ENCODE results near the gene PLPP6.
A peak's percentile ranks its signal among the peaks of the same experiment; 100 is the strongest.

The PLPP6 gene

DNA sequence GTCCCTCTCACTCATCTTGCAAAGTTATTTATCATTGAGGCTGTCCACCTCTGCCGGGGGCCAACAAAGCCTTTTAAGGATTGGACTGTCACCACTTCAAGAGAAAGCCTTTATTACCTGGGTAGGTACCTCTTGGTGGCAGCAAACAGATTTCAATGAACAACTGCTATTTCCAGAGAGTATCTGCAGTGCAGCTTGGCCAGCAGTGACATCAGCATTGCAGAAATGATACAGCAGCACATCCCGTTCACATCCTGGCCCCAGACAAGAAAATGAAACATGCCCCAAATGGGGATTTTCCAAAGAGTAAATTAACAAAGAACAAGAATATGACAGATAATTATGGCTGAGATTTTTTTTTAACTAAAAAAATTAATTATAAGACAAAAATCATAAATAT, 6.5 kb downstream of the PLPP6 start:
- H3K27me3 ChIP-seq (ENCODE audit: low read depth) = no peaks in the 10 kb centered on the region
- no peak overlapping the region for H3K4me3 ChIP-seq
- H3K4me1 ChIP-seq = peaks cover 28% of the 10 kb centered on the region
- H3K36me3 ChIP-seq (replicated peaks) = no peaks in the 10 kb centered on the region
- in situ Hi-C loops (cut with MboI; ENCODE audit: low sequenced_read_pairs) = no loop called here
- no peaks in the 10 kb centered on the region for H3K9me3 ChIP-seq
- DNase-seq (ENCODE audit: low spot score in 2 of 2) = no peak

DNA sequence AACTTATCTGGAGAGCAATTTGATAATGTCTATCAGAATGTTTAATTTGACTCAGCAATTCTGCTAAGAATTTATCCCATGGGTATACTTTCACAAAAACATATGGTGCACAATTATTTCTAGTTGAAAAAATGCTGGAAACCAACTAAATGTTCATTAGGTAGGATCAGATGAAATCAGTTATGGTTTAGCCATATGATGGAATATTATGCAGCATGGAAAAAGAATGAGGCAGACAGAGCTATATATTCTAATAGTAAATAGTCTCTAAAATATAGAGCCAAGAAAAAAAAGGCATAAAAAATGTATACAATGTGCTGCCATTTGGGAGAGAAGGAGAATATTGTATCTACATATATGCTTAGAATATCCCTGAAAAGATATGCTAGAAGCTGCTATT, 7.8 kb downstream of the PLPP6 start:
- Histone ChIP-seq H3K4me1 (peaks cover 22% of the 10 kb centered on the region), H3K4me3 (no peak overlapping the region), H3K9me3 (no peaks in the 10 kb centered on the region), H3K36me3 (replicated peaks) (no peaks in the 10 kb centered on the region), H3K27me3 (ENCODE audit: low read depth) (no peaks in the 10 kb centered on the region)
- no peak for DNase-seq (ENCODE audit: low spot score in 2 of 2)
- in situ Hi-C loops (cut with MboI; ENCODE audit: low sequenced_read_pairs) = no loop called here

DNA sequence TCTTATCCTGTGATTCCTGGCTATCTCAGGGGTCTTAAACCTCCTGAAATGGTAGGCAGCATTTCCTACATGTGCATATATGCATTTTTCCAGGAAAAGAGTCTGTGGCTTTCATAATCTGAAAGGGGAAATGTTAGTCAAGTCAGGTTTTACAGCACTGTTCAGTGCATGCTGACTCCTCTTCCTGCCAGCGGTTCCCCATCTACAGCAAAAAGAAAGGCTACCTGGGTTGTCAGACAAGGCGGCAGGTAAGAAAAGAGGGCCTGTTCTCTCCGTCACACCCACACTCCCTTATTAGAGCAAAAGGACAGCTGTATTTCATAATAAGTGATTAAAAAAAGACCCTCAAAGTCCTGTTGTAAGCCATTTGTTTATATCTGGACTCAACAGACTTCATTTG, 8.5 kb downstream of the PLPP6 start:
- H3K27me3 ChIP-seq (ENCODE audit: low read depth) = no peaks in the 10 kb centered on the region
- no peaks in the 10 kb centered on the region for H3K36me3 ChIP-seq (replicated peaks)
- no peaks in the 10 kb centered on the region for H3K9me3 ChIP-seq
- in situ Hi-C loops (cut with MboI; ENCODE audit: low sequenced_read_pairs) = no loop called here
- H3K4me3 ChIP-seq = no peak overlapping the region
- peaks cover 16% of the 10 kb centered on the region for H3K4me1 ChIP-seq
- DNase-seq (ENCODE audit: low spot score in 2 of 2) = no peak

DNA sequence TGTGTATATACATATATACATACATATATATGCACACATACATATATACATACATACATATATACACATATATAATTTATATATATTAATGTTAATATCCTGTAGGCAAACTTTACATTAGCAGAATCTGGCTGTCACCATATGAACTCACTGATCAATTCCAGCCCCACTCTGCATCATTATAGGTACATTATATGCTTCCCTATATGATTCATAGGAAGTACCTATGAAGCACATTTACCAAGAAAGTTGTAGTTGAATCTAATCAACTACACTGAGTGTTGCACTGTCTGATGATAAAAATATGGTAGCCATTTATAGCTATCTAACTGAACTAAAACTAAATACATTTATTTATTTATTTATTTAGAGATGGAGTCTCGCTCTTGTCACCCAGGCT, 9.6 kb downstream of the PLPP6 start:
- no peaks in the 10 kb centered on the region for H3K9me3 ChIP-seq
- DNase-seq (ENCODE audit: low spot score in 2 of 2) = no peak
- H3K4me1 ChIP-seq = peaks cover 12% of the 10 kb centered on the region
- H3K36me3 ChIP-seq (replicated peaks) = no peaks in the 10 kb centered on the region
- H3K4me3 ChIP-seq = no peak overlapping the region
- in situ Hi-C loops (cut with MboI; ENCODE audit: low sequenced_read_pairs) = no loop called here
- no peaks in the 10 kb centered on the region for H3K27me3 ChIP-seq (ENCODE audit: low read depth)

DNA sequence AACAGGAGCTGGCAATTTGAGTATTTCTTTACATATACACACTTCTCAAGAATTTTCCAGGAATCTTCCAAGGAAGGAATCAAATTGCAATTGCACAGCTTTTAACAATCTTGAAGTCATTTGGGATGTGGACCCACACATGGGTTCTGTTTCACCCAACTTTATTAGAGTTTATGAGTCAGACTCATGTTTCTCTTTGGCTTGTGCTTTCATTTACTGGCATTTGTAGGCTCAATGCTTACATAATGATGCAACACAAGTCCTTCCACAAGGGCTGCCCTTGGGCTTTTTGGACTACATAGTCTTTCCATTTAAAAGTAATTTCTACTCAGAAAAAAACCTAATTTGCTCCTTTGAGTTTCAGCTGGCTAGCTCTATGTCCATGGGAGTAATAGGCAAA, 12.7 kb downstream of the PLPP6 start:
- no peak for DNase-seq (ENCODE audit: low spot score in 2 of 2)
- no peak overlapping the region for H3K4me3 ChIP-seq
- H3K27me3 ChIP-seq (ENCODE audit: low read depth) = no peaks in the 10 kb centered on the region
- H3K9me3 ChIP-seq = no peaks in the 10 kb centered on the region
- H3K36me3 ChIP-seq (replicated peaks) = no peaks in the 10 kb centered on the region
- peaks cover 21% of the 10 kb centered on the region for H3K4me1 ChIP-seq
- in situ Hi-C loops (cut with MboI; ENCODE audit: low sequenced_read_pairs) = no loop called here

DNA sequence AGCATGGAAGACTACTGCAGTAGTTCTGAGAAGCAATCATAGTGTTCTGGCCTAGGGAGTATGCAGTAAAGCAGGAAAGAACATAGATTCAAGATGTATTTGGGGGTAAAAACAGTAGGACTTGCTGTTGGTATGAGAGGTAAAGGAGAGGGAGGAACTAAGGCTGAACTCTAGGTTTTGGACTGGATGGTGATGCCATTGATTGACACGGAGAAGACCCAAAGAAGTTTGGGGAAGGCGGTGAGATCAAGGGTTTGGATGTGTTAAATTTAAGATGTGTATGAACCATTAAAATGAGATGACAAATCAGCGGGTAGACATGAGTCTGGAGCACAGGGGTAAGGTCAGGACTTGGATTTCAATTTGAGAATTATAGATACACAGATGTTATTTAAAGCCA, 15.3 kb downstream of the PLPP6 start:
- H3K36me3 ChIP-seq (replicated peaks) = no peaks in the 10 kb centered on the region
- in situ Hi-C loops (cut with MboI; ENCODE audit: low sequenced_read_pairs) = no loop called here
- peaks cover 19% of the 10 kb centered on the region for H3K4me1 ChIP-seq
- no peak for DNase-seq (ENCODE audit: low spot score in 2 of 2)
- no peak overlapping the region for H3K4me3 ChIP-seq
- no peaks in the 10 kb centered on the region for H3K9me3 ChIP-seq
- H3K27me3 ChIP-seq (ENCODE audit: low read depth) = no peaks in the 10 kb centered on the region

DNA sequence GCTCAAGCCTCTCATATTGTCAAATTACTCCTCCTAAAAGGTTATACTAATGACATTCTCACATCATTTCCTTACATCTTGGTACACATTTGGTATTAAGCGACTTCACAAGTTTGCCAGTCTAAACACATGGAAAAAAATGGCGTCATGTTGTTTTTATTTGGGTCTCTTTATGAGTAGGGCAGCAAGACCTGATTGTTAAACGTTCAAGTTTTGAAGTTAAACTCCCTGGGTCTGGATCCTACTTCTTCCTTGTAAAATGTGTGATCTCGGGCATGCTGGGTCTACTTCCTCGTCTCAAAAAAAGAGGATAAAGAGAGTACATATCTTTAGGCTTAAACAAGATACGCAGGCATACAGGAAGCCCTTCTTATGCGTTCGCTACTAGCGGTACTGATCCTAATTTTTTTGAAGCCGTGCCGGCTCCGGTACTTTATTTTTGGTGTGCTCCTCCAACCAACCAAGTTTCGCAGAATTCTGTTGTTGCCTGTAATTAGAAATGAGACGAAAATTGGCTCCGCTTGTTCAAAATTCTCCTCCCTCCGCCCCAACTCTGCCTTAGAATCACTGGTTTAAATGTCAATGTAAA, 16.7 kb downstream of the PLPP6 start:
- Histone ChIP-seq H3K4me3 (peak overlapping the region; percentile 55), H3K9me3 (no peaks in the 10 kb centered on the region), H3K4me1 (peaks cover 19% of the 10 kb centered on the region), H3K27me3 (ENCODE audit: low read depth) (no peaks in the 10 kb centered on the region), H3K36me3 (replicated peaks) (peaks cover 3% of the 10 kb centered on the region; the same call in 1 of the 2 replicates)
- DNase-seq (ENCODE audit: low spot score in 2 of 2) = peak in 1 of 2 experiments; percentile 15
- in situ Hi-C loops (cut with MboI; ENCODE audit: low sequenced_read_pairs) = no loop called here

DNA sequence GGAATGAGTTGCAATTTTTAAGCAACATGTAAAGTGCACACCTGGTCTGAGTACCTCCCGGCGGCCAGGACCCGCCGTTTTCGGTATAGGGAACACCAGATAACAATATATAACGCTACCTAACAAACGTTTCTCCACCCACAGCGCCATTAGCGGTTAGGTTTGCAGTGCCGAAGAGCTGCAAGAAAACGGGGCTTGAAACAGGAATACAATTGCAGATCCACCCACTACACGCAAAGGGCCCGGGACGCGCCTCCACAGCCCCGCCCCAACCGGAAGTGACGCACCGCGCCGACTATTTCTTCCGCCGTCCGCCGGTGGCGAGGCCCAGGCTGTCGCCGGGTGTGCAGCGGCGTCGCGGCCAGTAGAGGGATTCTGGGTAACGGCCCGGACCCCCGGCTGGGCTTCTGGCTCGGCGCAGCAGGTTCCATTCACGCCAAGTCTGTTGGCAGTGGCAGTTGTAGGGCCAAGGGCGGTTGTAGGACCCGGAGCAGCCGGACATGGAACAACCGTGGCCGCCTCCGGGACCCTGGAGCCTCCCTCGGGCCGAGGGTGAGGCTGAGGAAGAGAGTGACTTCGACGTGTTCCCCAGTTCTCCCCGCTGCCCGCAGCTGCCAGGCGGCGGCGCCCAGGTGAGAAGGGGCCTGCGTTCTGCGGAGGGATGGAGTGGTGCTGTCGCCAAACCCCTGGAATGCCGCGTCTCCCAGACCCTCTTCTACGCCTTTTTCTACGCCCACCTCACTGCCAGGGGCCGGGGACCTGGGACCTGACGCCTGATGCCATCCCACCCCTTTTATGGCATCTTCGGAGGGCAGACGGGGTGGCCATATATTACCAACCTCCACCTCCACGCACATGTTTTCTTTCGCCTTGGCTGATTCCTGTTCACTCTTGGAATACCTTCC, 17.4 kb downstream of the PLPP6 start, which contains the start of gene CDC37L1:
TSS of gene CDC37L1 (plus strand) at position 302 of the 905 bp plus-strand sequence. CDS start at position 501, 199 bp downstream.
- peak; percentile 88 to 99 for DNase-seq (ENCODE audit: low spot score in 2 of 2)
- no peaks in the 10 kb centered on the region for H3K27me3 ChIP-seq (ENCODE audit: low read depth)
- H3K4me3 ChIP-seq = peak within 1 kb of the TSS; percentile 55
- H3K36me3 ChIP-seq (replicated peaks) = peaks cover 3% of the 10 kb centered on the region; the same call in 1 of the 2 replicates
- H3K9me3 ChIP-seq = no peaks in the 10 kb centered on the region
- in situ Hi-C loops (cut with MboI; ENCODE audit: low sequenced_read_pairs) = no loop called here
- peaks cover 19% of the 10 kb centered on the region for H3K4me1 ChIP-seq

DNA sequence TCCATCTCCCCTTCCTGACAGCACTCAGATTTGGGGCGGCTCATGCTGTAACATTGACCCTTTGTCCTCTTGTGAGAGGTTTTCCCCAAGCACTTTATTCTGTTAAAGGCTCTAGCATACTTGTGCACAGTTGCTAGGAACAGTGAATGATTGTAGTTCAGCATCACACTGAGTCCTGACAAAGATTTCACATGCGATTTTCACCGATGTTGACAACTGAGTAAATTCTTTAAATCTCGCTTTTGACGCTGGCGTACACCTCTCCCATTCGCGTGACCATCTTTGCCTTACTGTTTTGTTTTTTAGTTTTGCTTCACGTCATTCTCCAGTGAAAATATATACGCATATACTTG, 18.1 kb downstream of the PLPP6 start:
- Histone ChIP-seq H3K36me3 (replicated peaks) (peaks cover 5% of the 10 kb centered on the region), H3K4me1 (peaks cover 19% of the 10 kb centered on the region), H3K27me3 (ENCODE audit: low read depth) (no peaks in the 10 kb centered on the region), H3K4me3 (peak overlapping the region; percentile 55), H3K9me3 (no peaks in the 10 kb centered on the region)
- DNase-seq (ENCODE audit: low spot score in 2 of 2) = no peak
- in situ Hi-C loops (cut with MboI; ENCODE audit: low sequenced_read_pairs) = no loop called here

DNA sequence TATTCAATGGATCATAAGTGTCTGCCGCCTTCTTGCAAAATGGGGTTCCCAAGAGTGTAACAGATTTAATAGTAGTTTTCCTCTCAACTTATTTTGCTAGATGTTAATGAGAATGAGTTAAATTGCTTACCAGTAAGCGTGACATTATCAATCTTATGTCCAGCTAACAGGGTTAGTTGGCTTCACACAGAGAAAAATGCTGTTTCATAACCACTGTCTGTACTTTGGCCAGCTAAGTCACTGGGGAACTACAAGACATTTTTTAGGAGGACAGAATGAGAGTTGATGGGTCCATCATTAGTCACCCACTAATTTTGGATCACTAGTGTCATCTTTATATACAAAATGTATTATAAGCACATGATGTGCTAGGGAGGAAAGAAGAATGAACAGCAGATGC, 18.7 kb downstream of the PLPP6 start:
- DNase-seq (ENCODE audit: low spot score in 2 of 2) = no peak
- Histone ChIP-seq H3K4me3 (peak overlapping the region; percentile 55), H3K27me3 (ENCODE audit: low read depth) (no peaks in the 10 kb centered on the region), H3K4me1 (peaks cover 19% of the 10 kb centered on the region), H3K36me3 (replicated peaks) (peaks cover 11% of the 10 kb centered on the region), H3K9me3 (no peaks in the 10 kb centered on the region)
- in situ Hi-C loops (cut with MboI; ENCODE audit: low sequenced_read_pairs) = no loop called here

DNA sequence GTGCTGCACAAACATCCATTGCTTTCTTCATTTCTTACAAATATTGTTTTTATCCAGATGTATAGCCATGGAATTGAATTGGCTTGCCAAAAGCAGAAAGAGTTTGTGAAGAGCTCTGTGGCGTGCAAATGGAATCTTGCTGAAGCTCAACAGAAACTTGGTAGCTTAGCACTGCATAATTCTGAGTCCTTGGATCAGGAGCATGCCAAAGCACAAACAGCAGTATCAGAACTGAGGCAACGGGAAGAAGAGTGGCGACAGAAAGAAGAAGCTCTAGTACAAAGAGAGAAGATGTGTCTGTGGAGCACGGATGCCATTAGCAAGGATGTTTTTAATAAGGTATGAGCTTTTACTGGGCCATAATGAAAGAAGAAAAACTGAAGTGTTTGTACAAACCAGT, 22.7 kb downstream of the PLPP6 start:
- Histone ChIP-seq H3K9me3 (no peaks in the 10 kb centered on the region), H3K4me3 (no peak overlapping the region), H3K4me1 (peaks cover 14% of the 10 kb centered on the region), H3K36me3 (replicated peaks) (peaks cover 16% of the 10 kb centered on the region), H3K27me3 (ENCODE audit: low read depth) (no peaks in the 10 kb centered on the region)
- no peak for DNase-seq (ENCODE audit: low spot score in 2 of 2)
- in situ Hi-C loops (cut with MboI; ENCODE audit: low sequenced_read_pairs) = no loop called here

DNA sequence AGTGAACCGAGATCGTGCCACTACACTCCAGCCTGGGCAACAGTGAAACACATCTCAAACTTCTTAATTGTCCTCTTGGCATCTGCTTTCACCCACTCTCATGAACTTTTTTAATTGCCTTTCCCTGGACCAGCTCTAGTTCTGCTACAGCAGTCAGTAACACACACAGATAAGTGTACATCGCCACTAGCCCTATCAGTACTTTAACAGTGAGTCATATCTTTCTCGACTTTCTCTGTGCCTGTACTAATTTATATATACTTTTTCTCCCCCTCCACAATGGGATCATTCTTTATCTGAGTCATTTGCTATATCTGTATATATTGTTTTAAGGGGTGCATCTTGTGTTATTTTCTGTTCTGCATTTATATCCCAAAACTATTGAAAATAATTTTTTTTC, 24.0 kb downstream of the PLPP6 start:
- in situ Hi-C loops (cut with MboI; ENCODE audit: low sequenced_read_pairs) = no loop called here
- no peak for DNase-seq (ENCODE audit: low spot score in 2 of 2)
- Histone ChIP-seq H3K36me3 (replicated peaks) (peaks cover 26% of the 10 kb centered on the region), H3K4me3 (no peak overlapping the region), H3K9me3 (no peaks in the 10 kb centered on the region), H3K4me1 (peaks cover 7% of the 10 kb centered on the region), H3K27me3 (ENCODE audit: low read depth) (no peaks in the 10 kb centered on the region)

DNA sequence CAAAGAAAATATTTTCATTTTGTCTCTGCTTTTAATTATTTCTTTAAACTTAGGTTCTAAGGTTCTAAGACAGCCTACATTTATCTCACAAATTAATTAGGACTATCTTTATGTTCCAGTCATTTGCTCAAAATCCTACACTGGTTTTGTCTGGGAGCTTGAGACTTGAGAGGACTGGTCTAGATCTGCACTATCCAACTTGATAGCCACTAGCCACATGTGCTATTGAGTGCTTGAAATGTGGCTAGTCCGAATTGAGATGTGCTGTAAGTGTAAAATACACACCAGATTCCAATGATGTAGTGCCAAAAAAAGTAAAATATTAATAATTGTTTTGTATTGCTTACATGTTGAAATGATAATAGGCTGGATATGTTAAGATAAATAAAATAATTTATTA, 24.5 kb downstream of the PLPP6 start:
- no peak for DNase-seq (ENCODE audit: low spot score in 2 of 2)
- no peaks in the 10 kb centered on the region for H3K9me3 ChIP-seq
- peaks cover 26% of the 10 kb centered on the region for H3K36me3 ChIP-seq (replicated peaks)
- in situ Hi-C loops (cut with MboI; ENCODE audit: low sequenced_read_pairs) = no loop called here
- no peaks in the 10 kb centered on the region for H3K27me3 ChIP-seq (ENCODE audit: low read depth)
- no peak overlapping the region for H3K4me3 ChIP-seq
- peaks cover 6% of the 10 kb centered on the region for H3K4me1 ChIP-seq

DNA sequence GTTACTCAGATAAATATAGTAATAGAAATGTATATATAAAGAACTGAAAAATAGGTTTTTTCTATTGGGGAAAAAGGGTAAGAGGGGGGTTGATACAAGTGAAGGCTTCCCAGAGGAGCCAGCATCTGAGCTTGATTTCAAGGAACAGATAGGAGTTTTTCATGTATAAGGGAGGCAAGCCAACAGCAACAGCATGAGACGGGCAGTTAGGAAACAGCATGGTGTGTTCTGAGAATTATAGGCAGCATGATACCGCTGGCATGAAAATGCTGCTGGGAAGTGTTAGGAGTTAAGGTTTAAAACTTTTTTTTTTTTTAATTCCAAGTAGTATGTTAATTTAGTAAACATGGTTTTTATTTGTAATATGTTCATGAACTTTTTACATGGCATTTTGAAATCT, 26.9 kb downstream of the PLPP6 start:
- Histone ChIP-seq H3K36me3 (replicated peaks) (peaks cover 23% of the 10 kb centered on the region), H3K27me3 (ENCODE audit: low read depth) (no peaks in the 10 kb centered on the region)
- in situ Hi-C loops (cut with MboI; ENCODE audit: low sequenced_read_pairs) = no loop called here

More for the DNA sequence above, 26.9 kb downstream of the PLPP6 start:
- DNase-seq (ENCODE audit: low spot score in 2 of 2) = no peak
- H3K9me3 ChIP-seq = no peaks in the 10 kb centered on the region
- no peak overlapping the region for H3K4me3 ChIP-seq
- peaks cover 11% of the 10 kb centered on the region for H3K4me1 ChIP-seq
